IPS-18a (cell line): Measurements from ENCODE around the gene SKI.
A peak's percentile ranks its signal among the peaks of the same experiment; 100 is the strongest.

Source experiments
- H3K27ac ChIP-seq: one replicate; pipeline ENCODE4 v1.5.1; 2013; ENCODE audit warnings: low read length
- H3K27me3 ChIP-seq: one replicate; pipeline ENCODE4 v1.6.1; 2013; ENCODE audit warnings: mild to moderate bottlenecking, low read length; ENCODE audit not compliant: control insufficient read depth, insufficient read depth
- H3K36me3 ChIP-seq: one replicate; pipeline ENCODE4 v1.6.1; 2013; ENCODE audit warnings: low read depth, low read length; ENCODE audit not compliant: control insufficient read depth
- H3K4me1 ChIP-seq: one replicate; pipeline ENCODE4 v1.6.1; 2013; ENCODE audit warnings: low read depth, low read length; ENCODE audit not compliant: control insufficient read depth
- H3K4me3 ChIP-seq: one replicate; pipeline ENCODE4 v1.5.1; 2013; ENCODE audit warnings: low read length
- H3K9ac ChIP-seq: one replicate; pipeline ENCODE4 v1.6.1; 2013; ENCODE audit warnings: mild to moderate bottlenecking, low read length, moderate library complexity
- H3K9me3 ChIP-seq: one replicate; pipeline ENCODE4 v1.6.1; 2013; ENCODE audit warnings: low read depth, low read length; ENCODE audit not compliant: control insufficient read depth

The SKI gene

DNA sequence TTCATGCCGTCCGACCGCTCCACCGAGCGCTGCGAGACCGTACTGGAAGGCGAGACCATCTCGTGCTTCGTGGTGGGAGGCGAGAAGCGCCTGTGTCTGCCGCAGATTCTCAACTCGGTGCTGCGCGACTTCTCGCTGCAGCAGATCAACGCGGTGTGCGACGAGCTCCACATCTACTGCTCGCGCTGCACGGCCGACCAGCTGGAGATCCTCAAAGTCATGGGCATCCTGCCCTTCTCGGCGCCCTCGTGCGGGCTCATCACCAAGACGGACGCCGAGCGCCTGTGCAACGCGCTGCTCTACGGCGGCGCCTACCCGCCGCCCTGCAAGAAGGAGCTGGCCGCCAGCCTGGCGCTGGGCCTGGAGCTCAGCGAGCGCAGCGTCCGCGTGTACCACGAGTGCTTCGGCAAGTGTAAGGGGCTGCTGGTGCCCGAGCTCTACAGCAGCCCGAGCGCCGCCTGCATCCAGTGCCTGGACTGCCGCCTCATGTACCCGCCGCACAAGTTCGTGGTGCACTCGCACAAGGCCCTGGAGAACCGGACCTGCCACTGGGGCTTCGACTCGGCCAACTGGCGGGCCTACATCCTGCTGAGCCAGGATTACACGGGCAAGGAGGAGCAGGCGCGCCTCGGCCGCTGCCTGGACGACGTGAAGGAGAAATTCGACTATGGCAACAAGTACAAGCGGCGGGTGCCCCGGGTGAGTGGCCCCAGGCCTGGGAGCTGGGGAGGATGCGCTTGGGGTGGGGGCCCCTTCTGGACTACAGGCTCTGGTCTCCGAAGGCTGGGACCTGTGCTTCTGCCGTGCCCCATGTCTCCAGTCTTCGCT, 1.1 kb downstream of the SKI start:
- H3K9ac ChIP-seq = peak overlapping the region; percentile 43
- no peak overlapping the region for H3K27ac ChIP-seq
- H3K36me3 ChIP-seq = no peaks in the 10 kb centered on the region
- peak overlapping the region; percentile 76 for H3K4me3 ChIP-seq
- peaks cover 10% of the 10 kb centered on the region for H3K4me1 ChIP-seq
- no peaks in the 10 kb centered on the region for H3K27me3 ChIP-seq
- no peaks in the 10 kb centered on the region for H3K9me3 ChIP-seq

DNA sequence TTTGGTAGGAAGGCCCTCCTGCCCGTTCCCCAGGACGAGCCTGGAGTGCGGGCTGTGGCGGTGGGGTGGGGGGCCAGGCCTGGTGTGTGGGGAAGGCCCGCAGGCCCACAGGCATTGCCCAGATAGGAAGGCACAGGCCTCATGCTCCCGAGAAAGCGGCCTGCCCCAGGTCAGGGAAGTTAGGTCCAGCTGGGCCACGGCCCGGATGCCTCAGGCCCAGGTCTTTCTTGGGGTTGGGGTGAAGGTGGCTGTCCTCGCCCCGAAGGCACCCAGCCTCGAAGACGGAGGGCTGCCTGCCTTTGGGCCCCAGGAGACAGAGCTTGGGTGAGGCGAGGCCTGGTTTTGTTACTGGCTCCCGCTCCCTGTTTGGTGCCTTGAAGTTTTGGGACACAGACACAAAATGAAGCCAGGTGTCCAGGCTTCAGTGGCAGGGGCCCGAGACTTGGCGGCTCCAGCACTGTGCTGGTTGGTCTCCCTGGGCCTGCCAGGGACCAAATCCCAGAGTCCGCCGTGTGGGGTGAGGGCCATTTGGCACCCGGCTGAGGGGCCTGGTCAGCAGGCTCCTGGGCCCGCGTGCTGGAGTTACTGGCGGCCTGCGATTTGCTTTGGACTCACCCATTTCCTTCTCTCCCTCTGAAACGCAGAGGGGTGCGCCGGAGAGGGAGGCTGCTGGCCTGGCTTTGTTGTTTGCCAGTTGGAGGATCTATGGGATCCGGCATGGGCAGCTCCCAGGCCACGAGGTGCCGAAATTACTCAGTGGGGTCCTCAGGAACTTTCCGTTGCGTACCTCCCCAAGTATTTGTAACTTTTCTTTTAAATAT, 2.0 kb downstream of the SKI start:
- H3K27me3 ChIP-seq = no peaks in the 10 kb centered on the region
- H3K9me3 ChIP-seq = no peaks in the 10 kb centered on the region
- H3K27ac ChIP-seq = no peak overlapping the region
- peak overlapping the region; percentile 43 for H3K9ac ChIP-seq
- peaks cover 10% of the 10 kb centered on the region for H3K4me1 ChIP-seq
- no peaks in the 10 kb centered on the region for H3K36me3 ChIP-seq
- peak overlapping the region; percentile 76 for H3K4me3 ChIP-seq

DNA sequence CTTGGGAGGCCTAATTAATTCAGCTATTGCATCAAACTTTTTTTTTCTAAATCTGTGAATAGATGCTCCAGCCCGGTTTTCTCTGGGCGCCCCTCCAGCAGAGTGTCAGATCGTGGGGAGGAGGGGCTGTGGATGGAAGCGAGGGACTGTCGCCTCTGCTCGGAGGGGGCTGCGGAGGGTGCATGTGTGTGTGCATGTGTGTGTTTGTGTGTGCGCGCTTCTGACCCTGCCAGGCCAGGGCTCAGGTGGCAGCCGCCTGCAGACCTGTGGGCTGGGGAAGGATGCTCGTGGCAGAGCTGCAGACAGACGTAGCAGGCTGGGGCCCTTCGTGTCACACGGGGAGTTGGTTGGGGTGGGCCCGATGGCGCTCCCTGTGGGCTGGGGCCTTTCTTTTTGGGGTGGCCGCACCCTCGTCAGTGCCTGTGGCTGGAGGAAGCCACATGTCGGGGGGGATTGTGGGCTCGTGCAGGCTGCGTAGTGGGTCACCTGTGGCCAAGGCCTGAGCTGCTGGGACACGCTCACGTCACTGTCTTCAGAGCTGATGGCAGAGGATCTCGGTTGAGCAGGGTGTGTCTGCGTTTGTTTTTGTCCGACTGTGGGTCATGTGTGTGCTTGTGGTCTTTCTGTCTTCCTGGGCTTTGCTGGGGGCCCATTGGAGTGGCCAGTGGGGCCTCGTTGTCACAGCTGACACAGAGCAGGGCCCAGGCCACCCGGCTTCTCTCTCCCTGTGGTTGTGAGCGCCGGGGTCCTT, 2.8 kb downstream of the SKI start:
- Histone ChIP-seq H3K27me3 (no peaks in the 10 kb centered on the region), H3K4me1 (peaks cover 10% of the 10 kb centered on the region), H3K4me3 (peak overlapping the region; percentile 76), H3K9me3 (no peaks in the 10 kb centered on the region), H3K9ac (peak overlapping the region; percentile 43), H3K27ac (no peak overlapping the region), H3K36me3 (no peaks in the 10 kb centered on the region)

DNA sequence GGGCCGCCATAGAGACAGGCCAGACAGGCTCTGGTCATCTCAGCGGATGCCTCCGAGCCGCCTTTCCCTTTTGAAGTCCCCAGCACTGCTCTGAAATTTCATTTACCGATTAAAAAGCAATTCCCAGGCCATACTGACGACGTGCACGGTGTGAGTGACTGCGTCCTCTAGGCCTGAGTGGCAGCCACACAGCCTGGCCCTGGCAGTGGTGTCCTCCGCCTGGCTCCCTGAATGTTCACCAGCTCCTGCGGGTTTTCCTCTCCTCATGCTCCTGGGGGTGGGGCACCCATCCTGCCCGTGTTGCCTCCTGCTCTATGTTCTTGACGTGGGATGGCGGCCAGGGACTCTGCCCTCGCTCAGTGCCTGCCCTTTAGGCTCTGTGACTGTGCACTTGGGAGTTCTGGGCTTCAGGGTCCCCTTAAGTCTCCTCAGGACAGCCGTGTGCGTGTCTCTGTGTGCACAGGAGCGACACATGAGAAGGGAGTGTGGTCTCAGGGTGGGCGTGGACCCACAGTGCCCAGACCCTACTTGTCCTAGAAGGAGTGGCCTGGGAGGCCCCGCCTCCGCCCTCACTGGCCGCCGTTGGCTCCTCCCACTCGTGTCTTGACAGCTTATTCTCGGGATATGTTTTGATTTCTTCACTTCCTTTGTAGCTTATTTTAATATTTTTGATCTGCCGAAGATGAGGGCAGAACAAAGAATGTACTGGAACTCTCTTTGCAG, 3.6 kb downstream of the SKI start:
- Histone ChIP-seq H3K27ac (no peak overlapping the region), H3K4me3 (peak overlapping the region; percentile 76), H3K27me3 (no peaks in the 10 kb centered on the region), H3K36me3 (no peaks in the 10 kb centered on the region), H3K4me1 (peaks cover 10% of the 10 kb centered on the region), H3K9ac (no peak overlapping the region), H3K9me3 (no peaks in the 10 kb centered on the region)

DNA sequence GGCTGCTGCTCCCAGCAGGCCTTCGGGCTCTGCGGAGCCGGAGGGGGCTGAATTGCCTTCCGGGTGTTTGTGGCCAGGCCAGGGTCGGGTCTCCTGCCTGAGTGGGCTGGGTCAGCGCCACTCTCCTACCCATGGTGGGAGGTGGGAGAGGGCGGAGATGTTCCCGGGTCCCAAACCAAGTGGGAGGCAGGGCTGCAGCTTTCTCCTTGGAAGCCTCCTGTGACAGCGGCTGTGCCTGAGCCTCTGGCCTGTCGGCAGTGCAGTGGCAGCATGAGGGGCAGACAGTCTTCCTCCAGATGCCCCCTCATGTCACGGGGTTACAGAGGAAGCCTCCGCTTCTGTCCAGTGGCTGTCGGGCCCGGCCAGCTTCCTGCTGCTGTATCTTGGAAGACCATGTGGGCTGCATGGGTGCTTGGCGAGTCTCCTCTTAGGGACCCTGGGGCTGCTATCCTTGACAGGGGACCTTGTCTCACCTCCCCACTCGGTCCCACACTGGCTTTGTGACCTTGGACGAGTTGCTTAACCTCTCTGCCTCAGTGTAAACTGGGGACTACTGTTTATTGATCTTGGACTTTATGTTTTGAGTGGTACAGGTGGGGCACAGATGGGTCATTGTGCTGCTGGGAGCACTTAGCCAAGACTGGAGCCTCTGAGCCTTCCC, 4.3 kb downstream of the SKI start:
- Histone ChIP-seq H3K27me3 (no peaks in the 10 kb centered on the region), H3K9me3 (no peaks in the 10 kb centered on the region), H3K36me3 (no peaks in the 10 kb centered on the region), H3K4me3 (no peak overlapping the region), H3K27ac (no peak overlapping the region), H3K9ac (no peak overlapping the region), H3K4me1 (peaks cover 10% of the 10 kb centered on the region)

DNA sequence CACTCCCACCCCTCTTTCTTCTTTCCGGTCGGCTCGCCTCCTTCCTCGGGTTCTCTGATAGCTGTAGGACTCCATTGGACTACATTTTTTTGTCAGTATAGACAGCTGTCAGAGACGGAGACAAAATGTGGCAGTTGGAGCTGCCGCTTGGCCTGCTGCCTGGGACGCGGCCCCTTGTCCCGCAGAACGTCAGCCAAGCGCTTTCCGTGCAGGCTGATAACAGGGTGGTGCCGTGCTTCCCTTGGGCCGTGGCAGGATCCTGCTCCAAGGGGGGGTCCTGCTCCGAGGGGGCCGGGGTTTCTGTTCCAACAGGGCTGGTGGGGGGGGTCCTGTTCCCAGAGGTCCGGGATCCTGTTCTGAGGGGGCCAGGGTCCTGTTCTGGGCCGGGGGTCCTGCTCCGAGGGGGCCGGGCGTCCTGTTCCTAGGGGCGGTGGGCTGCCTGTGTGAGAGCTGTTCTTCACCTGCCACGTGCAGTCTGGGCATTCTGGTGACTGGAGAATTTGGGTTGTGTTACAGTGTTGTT, 4.9 kb downstream of the SKI start:
- H3K4me1 ChIP-seq = peaks cover 10% of the 10 kb centered on the region
- no peak overlapping the region for H3K9ac ChIP-seq
- H3K27ac ChIP-seq = no peak overlapping the region

DNA sequence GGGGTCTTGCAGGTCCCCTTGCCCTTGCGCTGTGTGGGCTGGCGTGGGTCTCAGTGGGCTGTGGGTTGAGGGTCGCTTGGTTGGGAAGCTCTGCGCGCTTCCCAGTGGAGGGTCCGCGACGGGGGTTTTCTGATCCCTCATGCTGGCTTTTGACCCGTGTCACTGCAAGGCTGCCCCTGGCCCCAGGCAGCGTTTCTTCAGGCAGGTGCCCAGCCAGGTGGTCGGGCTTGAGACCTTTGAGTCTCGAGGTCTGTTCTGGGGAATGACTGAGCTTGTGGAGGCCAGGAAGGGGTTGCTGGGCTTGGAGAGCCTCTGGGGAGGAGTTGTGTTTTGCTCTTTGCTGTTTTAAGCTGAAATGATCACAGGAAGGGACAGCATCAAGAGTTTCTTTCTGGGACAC, 5.3 kb downstream of the SKI start:
- peaks cover 10% of the 10 kb centered on the region for H3K4me1 ChIP-seq
- no peaks in the 10 kb centered on the region for H3K27me3 ChIP-seq
- no peaks in the 10 kb centered on the region for H3K36me3 ChIP-seq
- no peak overlapping the region for H3K4me3 ChIP-seq
- H3K9me3 ChIP-seq = no peaks in the 10 kb centered on the region
- no peak overlapping the region for H3K9ac ChIP-seq
- H3K27ac ChIP-seq = no peak overlapping the region

More for the DNA sequence above, 4.9 kb downstream of the SKI start:
- no peaks in the 10 kb centered on the region for H3K9me3 ChIP-seq
- no peaks in the 10 kb centered on the region for H3K36me3 ChIP-seq
- H3K27me3 ChIP-seq = no peaks in the 10 kb centered on the region
- no peak overlapping the region for H3K4me3 ChIP-seq

DNA sequence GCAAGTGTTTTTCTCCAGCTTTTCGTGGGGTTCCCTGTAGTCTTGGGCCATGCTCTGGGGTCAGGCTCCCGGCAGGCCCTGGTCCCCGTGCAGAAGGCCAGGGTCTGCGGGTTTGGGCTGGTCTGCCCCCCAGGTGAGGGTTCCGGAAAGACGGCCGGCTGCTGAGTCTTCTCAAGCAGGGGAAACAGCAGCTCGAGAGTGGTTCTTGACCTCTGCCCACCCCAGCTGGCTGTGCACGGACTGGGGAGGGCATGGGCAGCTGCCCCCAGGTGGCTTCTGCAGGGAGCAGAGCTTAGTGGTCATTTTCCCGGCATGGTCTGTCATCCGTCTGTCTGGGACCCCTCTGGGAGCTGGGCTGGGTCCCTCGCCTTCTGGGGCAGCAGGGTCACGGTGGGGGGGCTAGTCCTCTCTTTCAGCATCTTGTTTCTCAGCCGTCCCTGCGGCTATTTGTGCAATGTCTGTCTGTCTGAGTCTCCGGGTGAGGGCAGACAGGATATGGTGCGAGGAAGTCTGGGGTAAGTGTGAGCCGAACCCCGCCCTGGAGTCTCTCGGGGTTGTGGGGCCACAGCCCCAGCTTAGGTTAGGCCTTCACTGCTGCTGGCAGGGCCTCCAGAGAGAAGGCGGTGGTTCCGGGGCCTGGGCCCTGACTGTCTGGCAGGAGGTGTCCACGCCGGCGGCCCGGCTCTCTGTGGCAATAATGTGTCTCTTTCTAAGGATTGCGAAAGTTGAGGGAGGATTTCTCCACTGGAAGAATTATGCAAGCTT, 6.1 kb downstream of the SKI start:
- no peak overlapping the region for H3K4me3 ChIP-seq
- no peaks in the 10 kb centered on the region for H3K36me3 ChIP-seq

DNA sequence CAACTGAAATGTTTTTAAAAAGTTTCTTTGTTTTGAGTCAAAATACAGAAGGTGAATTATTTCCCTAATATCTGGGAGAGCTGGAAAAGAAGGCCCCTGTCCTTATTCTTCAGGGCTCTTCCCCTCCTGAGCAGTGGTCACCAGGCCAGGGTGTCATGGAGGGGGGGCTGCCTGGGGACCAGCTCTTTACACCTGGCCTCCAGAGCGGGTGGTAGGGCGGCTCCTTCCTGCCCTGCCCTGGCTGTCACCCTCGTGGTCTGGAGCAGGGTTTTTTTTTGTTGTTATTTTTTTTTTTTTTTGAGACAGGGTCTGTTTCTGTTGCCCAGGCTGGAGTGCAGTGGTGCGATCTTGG, 6.6 kb downstream of the SKI start:
- Histone ChIP-seq H3K4me1 (peaks cover 10% of the 10 kb centered on the region), H3K9ac (no peak overlapping the region), H3K27me3 (no peaks in the 10 kb centered on the region), H3K27ac (no peak overlapping the region), H3K4me3 (no peak overlapping the region), H3K36me3 (no peaks in the 10 kb centered on the region), H3K9me3 (no peaks in the 10 kb centered on the region)

More for the DNA sequence above, 6.1 kb downstream of the SKI start:
- Histone ChIP-seq H3K9ac (no peak overlapping the region), H3K4me1 (peaks cover 10% of the 10 kb centered on the region), H3K27me3 (no peaks in the 10 kb centered on the region), H3K27ac (no peak overlapping the region), H3K9me3 (no peaks in the 10 kb centered on the region)

DNA sequence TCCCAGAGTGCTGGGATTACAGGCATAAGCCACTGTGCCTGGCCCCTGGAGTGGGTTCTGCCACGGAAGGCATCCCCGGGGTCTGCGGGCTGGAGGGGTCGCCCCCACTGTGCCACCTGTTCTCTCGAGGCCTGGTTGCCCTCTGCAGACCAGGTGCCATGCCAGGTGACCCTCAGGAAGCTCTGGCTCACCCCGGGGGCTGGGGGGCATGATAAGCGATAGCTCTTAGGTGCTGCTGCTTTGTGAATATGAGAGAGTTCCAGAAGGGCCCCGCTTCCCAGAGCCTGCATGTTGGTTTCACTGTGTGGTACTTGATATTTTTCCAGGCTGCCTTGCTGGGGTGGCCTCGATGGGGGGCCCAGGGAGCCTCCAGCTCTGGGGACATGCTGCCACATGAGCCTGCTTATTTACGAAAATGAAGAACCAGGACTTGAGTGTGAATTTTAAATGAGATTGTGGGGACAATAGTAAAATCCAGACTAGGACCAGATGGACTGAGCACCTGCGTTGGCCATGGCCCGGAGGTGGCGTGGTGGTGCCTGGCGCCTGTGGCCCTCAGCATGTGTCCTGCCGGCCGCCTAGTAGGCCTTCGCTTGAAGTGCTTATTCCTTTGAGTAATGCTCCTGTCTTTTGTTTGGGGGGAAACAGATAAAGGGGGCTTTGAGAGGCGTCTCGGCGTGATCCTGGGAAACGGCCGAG, 7.3 kb downstream of the SKI start:
- Histone ChIP-seq H3K9ac (no peak overlapping the region), H3K27me3 (no peaks in the 10 kb centered on the region), H3K4me1 (peaks cover 6% of the 10 kb centered on the region), H3K9me3 (no peaks in the 10 kb centered on the region), H3K4me3 (no peak overlapping the region), H3K27ac (no peak overlapping the region), H3K36me3 (no peaks in the 10 kb centered on the region)
